H1 (cell line): Measurements from ENCODE around the gene IFNGR1. TPM values are rescaled to one million over a fixed set of nuclear protein-coding genes. Genes with fewer than 3 reads are reported as not detected.

ENCODE experiments used
- CTCF ChIA-PET: fragments of 300-600 bp; sonication (Branson Sonifier 250); formaldehyde crosslinking; loops from one replicate; lab custom pipeline; 2021; ENCODE audit not compliant: partially characterized antibody; lab: Charles Lee
- POLR2A ChIA-PET: fragments of 300-600 bp; sonication (Branson Sonifier 250); formaldehyde crosslinking; loops from one replicate; lab custom pipeline; 2021; ENCODE audit warnings: inconsistent platforms; ENCODE audit not compliant: partially characterized antibody; lab: Charles Lee
- DNase-seq, 2 experiments: peaks; one replicate each; pipeline versions ENCODE4 v3.0.0 to v3.0.0-alpha.2; 2010 to 2022; ENCODE audit warnings: low spot score in 2 of 2, low read depth in 1 of 2, mixed read lengths in 1 of 2
- FAIRE-seq: peaks from 2 replicates; lab custom pipeline; 2011; peaks lifted over from hg19 to GRCh38; lab: Jason Lieb, UNC
- H2AFZ ChIP-seq: 2 replicates; pipeline ENCODE4 v1.8.1; 2012; ENCODE audit warnings: low read length, inconsistent platforms
- H2AK5ac ChIP-seq: 2 replicates; pipeline ENCODE4 v1.6.1; 2013; ENCODE audit warnings: low read depth, low read length
- H2BK120ac ChIP-seq: replicated peaks from 2 replicates; pipeline ENCODE3; 2013; ENCODE audit warnings: low read depth, low read length, inconsistent platforms
- H2BK12ac ChIP-seq: 2 replicates; pipeline ENCODE4 v1.6.1; 2013; ENCODE audit warnings: low read depth, low read length
- H2BK15ac ChIP-seq: 2 replicates; pipeline ENCODE4 v1.6.1; 2013; ENCODE audit warnings: low read length
- H2BK20ac ChIP-seq: 2 replicates; pipeline ENCODE4 v1.6.1; 2013; ENCODE audit warnings: low read length
- H2BK5ac ChIP-seq: 2 replicates; pipeline ENCODE4 v1.6.1; 2013; ENCODE audit warnings: low read depth, low read length
- H3K14ac ChIP-seq: 2 replicates; pipeline ENCODE4 v1.6.1; 2013; ENCODE audit warnings: inconsistent platforms; ENCODE audit not compliant: insufficient read length
- H3K18ac ChIP-seq: 2 replicates; pipeline ENCODE4 v1.6.1; 2013; ENCODE audit warnings: low read length; ENCODE audit errors: extremely low read depth
- H3K23ac ChIP-seq: 2 replicates; pipeline ENCODE4 v1.6.1; 2013; ENCODE audit warnings: inconsistent platforms; ENCODE audit not compliant: insufficient read length
- H3K23me2 ChIP-seq: 2 replicates; pipeline ENCODE4 v1.6.1; 2013; ENCODE audit warnings: low read depth, low read length
- H3K27ac ChIP-seq: 2 replicates; pipeline ENCODE4 v1.6.1; 2011; ENCODE audit warnings: low read depth, low read length, inconsistent platforms
- H3K27me3 ChIP-seq, 4 experiments: replicated peaks in 1 of 4; 1 replicate in 1 of 4; 2 replicates in 3 of 4; pipeline versions ENCODE4 v1.6.1 to v1.8.1; 2011 to 2013; ENCODE audit warnings: low read length in 3 of 4, mild to moderate bottlenecking in 3 of 4, inconsistent platforms in 2 of 4, mixed read lengths in 2 of 4, moderate library complexity in 1 of 4; ENCODE audit not compliant: control insufficient read depth in 3 of 4, insufficient read depth in 3 of 4; ENCODE audit errors: extremely low read depth in 1 of 4
- H3K36me3 ChIP-seq, 4 experiments: 2 replicates each; pipeline versions ENCODE4 v1.6.1 to v1.8.1; 2011 to 2013; ENCODE audit warnings: mild to moderate bottlenecking in 4 of 4, low read length in 3 of 4, moderate library complexity in 2 of 4, control low read depth in 1 of 4, inconsistent platforms in 1 of 4; ENCODE audit not compliant: insufficient read depth in 4 of 4, control insufficient read depth in 2 of 4
- H3K4ac ChIP-seq: replicated peaks from 2 replicates; pipeline ENCODE3; 2013; ENCODE audit warnings: low read length, low read depth, mixed read lengths, inconsistent platforms; ENCODE audit not compliant: insufficient read length
- H3K4me1 ChIP-seq, 4 experiments: replicated peaks in 1 of 4; 1 replicate in 1 of 4; 2 replicates in 3 of 4; pipeline versions ENCODE4 v1.6.1 to v1.8.1; 2011 to 2013; ENCODE audit warnings: low read length in 3 of 4, inconsistent platforms in 2 of 4, mixed read lengths in 1 of 4; ENCODE audit not compliant: insufficient read depth in 4 of 4, control insufficient read depth in 3 of 4
- H3K4me2 ChIP-seq, 2 experiments: 2 replicates each; pipeline versions ENCODE4 v1.6.1 to v1.8.1; 2011 to 2013; ENCODE audit warnings: low read depth in 2 of 2, low read length in 2 of 2, control low read depth in 1 of 2, inconsistent platforms in 1 of 2, mild to moderate bottlenecking in 1 of 2; ENCODE audit not compliant: insufficient read depth in 1 of 2
- H3K4me3 ChIP-seq, 4 experiments: fragments of 200-600, 300-600 bp in 1 of 4; sonication (generic), shearing (Covaris generic), sonication (Bioruptor Twin) in 1 of 4; 2 replicates each; pipeline versions ENCODE4 v1.5.1 to v1.8.1; 2011 to 2016; ENCODE audit warnings: low read length in 4 of 4, low read depth in 3 of 4, control low read depth in 2 of 4, inconsistent platforms in 2 of 4, mild to moderate bottlenecking in 2 of 4, mixed read lengths in 1 of 4, moderate library complexity in 1 of 4; ENCODE audit not compliant: insufficient read depth in 2 of 4; ENCODE audit errors: extremely low read depth in 1 of 4
- H3K56ac ChIP-seq: replicated peaks from 2 replicates; pipeline ENCODE3; 2013; ENCODE audit warnings: low read depth, mild to moderate bottlenecking, mixed read lengths, low read length, inconsistent platforms; ENCODE audit not compliant: insufficient read length
- H3K79me1 ChIP-seq: 2 replicates; pipeline ENCODE4 v1.6.1; 2013; ENCODE audit warnings: low read depth, low read length, control low read depth
- H3K79me2 ChIP-seq, 2 experiments: 2 replicates each; pipeline versions ENCODE4 v1.6.1 to v1.8.1; 2012 to 2013; ENCODE audit warnings: low read length in 2 of 2, mild to moderate bottlenecking in 2 of 2, inconsistent platforms in 1 of 2; ENCODE audit not compliant: insufficient read depth in 2 of 2, control insufficient read depth in 1 of 2
- H3K9ac ChIP-seq, 4 experiments: replicated peaks in 1 of 4; 1 replicate in 1 of 4; 2 replicates in 3 of 4; pipeline versions ENCODE4 v1.6.1 to v1.8.1; 2011 to 2013; ENCODE audit warnings: low read depth in 3 of 4, low read length in 3 of 4, control low read depth in 2 of 4, mild to moderate bottlenecking in 2 of 4, moderate library complexity in 2 of 4, inconsistent platforms in 1 of 4; ENCODE audit errors: extremely low read depth in 1 of 4
- H3K9me3 ChIP-seq, 2 experiments: 2 replicates each; pipeline versions ENCODE4 v1.6.1 to v1.8.1; 2012 to 2013; ENCODE audit warnings: mild to moderate bottlenecking in 2 of 2, moderate library complexity in 2 of 2, control low read depth in 1 of 2, inconsistent platforms in 1 of 2, low read depth in 1 of 2, low read length in 1 of 2, mixed read lengths in 1 of 2; ENCODE audit not compliant: insufficient read depth in 2 of 2
- H4K20me1 ChIP-seq, 2 experiments: replicated peaks in 1 of 2; 2 replicates each; pipeline versions ENCODE3 to v1.8.1; 2011 to 2013; ENCODE audit warnings: inconsistent platforms in 2 of 2, low read length in 2 of 2, mild to moderate bottlenecking in 1 of 2; ENCODE audit not compliant: insufficient read depth in 2 of 2, control insufficient read depth in 1 of 2
- H4K5ac ChIP-seq: 2 replicates; pipeline ENCODE4 v1.6.1; 2013; ENCODE audit warnings: low read length, low read depth, mixed read lengths, inconsistent platforms; ENCODE audit not compliant: insufficient read length
- H4K8ac ChIP-seq: 2 replicates; pipeline ENCODE4 v1.8.0; 2013; ENCODE audit warnings: mild to moderate bottlenecking, moderate library complexity, low read length, inconsistent platforms; ENCODE audit not compliant: insufficient read depth; ENCODE audit errors: extremely low read depth
- H4K91ac ChIP-seq: replicated peaks from 2 replicates; pipeline ENCODE3; 2013; ENCODE audit warnings: low read length, mixed read lengths, inconsistent platforms; ENCODE audit not compliant: insufficient read length
- ATF2 ChIP-seq: IDR thresholded peaks from 2 replicates; pipeline ENCODE4 v1.6.1; 2012; ENCODE audit warnings: low read length, inconsistent platforms
- BRCA1 ChIP-seq: IDR thresholded peaks from 2 replicates; pipeline ENCODE4 v1.6.1; 2012; ENCODE audit warnings: low read depth, low read length, improper control_type of control experiment
- CHD1 ChIP-seq: IDR thresholded peaks from 2 replicates; pipeline ENCODE4 v1.6.1; 2012; ENCODE audit warnings: low read depth, low read length, improper control_type of control experiment
- MAX ChIP-seq: IDR thresholded peaks from 2 replicates; pipeline ENCODE4 v1.6.1; 2012; ENCODE audit warnings: inconsistent platforms
- POLR2AphosphoS5 ChIP-seq: IDR thresholded peaks from 2 replicates; pipeline ENCODE4 v1.6.1; 2011; ENCODE audit warnings: low read depth, low read length
- POU5F1 ChIP-seq: IDR thresholded peaks from 2 replicates; pipeline ENCODE4 v1.6.1; 2011; ENCODE audit warnings: low read depth, mild to moderate bottlenecking, low read length, moderate library complexity
- RNF2 ChIP-seq: fragments of 200-900, 300-1000 bp; sonication (generic); IDR thresholded peaks from 2 replicates; pipeline ENCODE4 v1.7.1; 2016; ENCODE audit warnings: borderline replicate concordance, low read depth, mild to moderate bottlenecking, antibody characterized with exemption, low read length; ENCODE audit not compliant: poor library complexity, severe bottlenecking; ENCODE audit errors: missing control alignments
- RXRA ChIP-seq: IDR thresholded peaks from 2 replicates; pipeline ENCODE4 v1.6.1; 2011; ENCODE audit warnings: low read depth, mild to moderate bottlenecking, low read length, moderate library complexity; ENCODE audit not compliant: insufficient read depth
- SIRT6 ChIP-seq: IDR thresholded peaks from one replicate; pipeline ENCODE4 v1.7.1; 2012; ENCODE audit warnings: low read length, inconsistent platforms
- SIX5 ChIP-seq: IDR thresholded peaks from 2 replicates; pipeline ENCODE4 v1.6.1; 2011; ENCODE audit warnings: mild to moderate bottlenecking, low read depth, low read length
- TAF1 ChIP-seq: IDR thresholded peaks from 2 replicates; pipeline ENCODE4 v1.6.1; 2011; ENCODE audit warnings: mild to moderate bottlenecking, low read depth, low read length
- TAF7 ChIP-seq: optimal IDR thresholded peaks from 2 replicates; pipeline ENCODE3; 2011; ENCODE audit warnings: low read depth, mild to moderate bottlenecking, inconsistent platforms, low read length, moderate library complexity, borderline replicate concordance
- YY1 ChIP-seq: IDR thresholded peaks from 2 replicates; pipeline ENCODE4 v1.6.1; 2011; ENCODE audit warnings: low read depth, mild to moderate bottlenecking, low read length
- polyA plus RNA-seq, 7 experiments: library from polyadenylated mRNA; depleted of rRNA in 3 of 7; stranded (reverse) in 5 of 7; unstranded in 2 of 7; fragments of >200 nt in 5 of 7; fragments of 200-250 nt in 2 of 7; gene quantifications; 1 replicate in 5 of 7; 2 replicates in 1 of 7; 4 replicates in 1 of 7; pipeline versions ENCODE4 v1.2.1 to v1.2.3, GENCODE V29; 2011 to 2013; ENCODE audit warnings: missing spikeins in 2 of 7, mixed read lengths in 2 of 7
- total RNA-seq: library from RNA; stranded (reverse); fragmentation: NEBNext Ultra II Directional; extraction: Animal tissue kit (Norgen Biotek cat#: 25700); gene quantifications from 2 replicates; pipeline ENCODE4 v1.2.1, GENCODE V29; 2021

IFNGR1 gene
- total and polyA plus RNA-seq, 2 of the 8 experiments (the other 6 are each of a cell fraction or from before 2014, with no cell fraction given): 9.7 to 20.9 TPM

- H3K27ac ChIP-seq: no peak overlapping the region
- H3K18ac ChIP-seq: no peak overlapping the region
- no peak overlapping the region for H3K4ac ChIP-seq
- H2AFZ ChIP-seq: no peak overlapping the region
- no peak overlapping the region for H3K14ac ChIP-seq
- no peak overlapping the region for H3K9ac ChIP-seq
- no peak overlapping the region for H2BK120ac ChIP-seq
- H3K4me2 ChIP-seq: no peak overlapping the region
- no peaks in the 10 kb centered on the region for H3K23me2 ChIP-seq
- no peaks in the 10 kb centered on the region for H3K36me3 ChIP-seq
- no peak overlapping the region for H3K23ac ChIP-seq
- no peaks in the 10 kb centered on the region for H4K20me1 ChIP-seq
- FAIRE-seq: no peak
- ChIA-PET CTCF (no interaction called here), POLR2A (no interaction called here)
- H4K91ac ChIP-seq: no peak overlapping the region
- H2BK15ac ChIP-seq: no peak overlapping the region
- H2BK12ac ChIP-seq: no peak overlapping the region
- no peak overlapping the region for H3K56ac ChIP-seq
- no peak for DNase-seq
- no peaks in the 10 kb centered on the region for H3K79me2 ChIP-seq
- no peaks in the 10 kb centered on the region for H3K79me1 ChIP-seq
- H4K8ac ChIP-seq: no peak overlapping the region
- H2BK20ac ChIP-seq: no peak overlapping the region
- H3K4me3 ChIP-seq: no peak overlapping the region
- H2AK5ac ChIP-seq: no peak overlapping the region
- H2BK5ac ChIP-seq: no peak overlapping the region
- peaks cover 0 to 5% of the 10 kb centered on the region in 2 experiments; a peak in 1 of 4 replicates for H3K9me3 ChIP-seq
- H3K27me3 ChIP-seq: no peaks in the 10 kb centered on the region; a peak in 1 of 7 replicates
- no peaks in the 10 kb centered on the region for H3K4me1 ChIP-seq
- no peak overlapping the region for H4K5ac ChIP-seq
- TF ChIP-seq CHD1 (no peak), SIX5 (no peak), RNF2 (no peak), POU5F1 (no peak), POLR2AphosphoS5 (no peak), ATF2 (no peak), RXRA (no peak), SIRT6 (no peak), YY1 (no peak), BRCA1 (no peak), MAX (no peak), TAF7 (no peak), TAF1 (no peak)
Observed at GRCh38 chr6:137261761-137262160, 42.6 kb upstream of the IFNGR1 start.
